Suppressor macrophage treated with lipopolysaccharide for 1 hour (primary cell): ENCODE data around the gene TRRAP.

Experiments used
- DNase-seq, 3 donors: peaks; one replicate each; pipeline ENCODE4 v3.0.0-alpha.2; 2020 to 2022

The TRRAP gene

DNA sequence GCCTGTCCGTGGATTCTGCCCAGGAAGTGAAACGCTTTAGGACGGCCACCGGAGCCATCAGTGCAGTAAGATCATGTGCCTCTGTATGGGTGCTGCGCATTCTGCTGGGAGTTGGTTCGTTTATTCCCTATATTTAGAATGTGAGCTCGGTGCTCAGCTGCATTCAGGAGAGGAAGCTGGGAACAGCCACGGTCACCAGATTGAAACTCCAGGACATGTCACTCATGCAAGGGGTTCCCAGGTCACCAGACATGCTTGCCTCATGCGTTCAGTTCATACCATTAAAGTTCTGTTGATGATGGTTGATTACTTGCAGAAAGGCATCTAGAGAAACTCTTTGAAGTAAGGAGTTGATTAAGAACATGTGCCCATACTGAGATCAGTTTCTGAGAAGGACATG lies 78.1 kb downstream of the TRRAP start:
- DNase-seq: no peak

DNA sequence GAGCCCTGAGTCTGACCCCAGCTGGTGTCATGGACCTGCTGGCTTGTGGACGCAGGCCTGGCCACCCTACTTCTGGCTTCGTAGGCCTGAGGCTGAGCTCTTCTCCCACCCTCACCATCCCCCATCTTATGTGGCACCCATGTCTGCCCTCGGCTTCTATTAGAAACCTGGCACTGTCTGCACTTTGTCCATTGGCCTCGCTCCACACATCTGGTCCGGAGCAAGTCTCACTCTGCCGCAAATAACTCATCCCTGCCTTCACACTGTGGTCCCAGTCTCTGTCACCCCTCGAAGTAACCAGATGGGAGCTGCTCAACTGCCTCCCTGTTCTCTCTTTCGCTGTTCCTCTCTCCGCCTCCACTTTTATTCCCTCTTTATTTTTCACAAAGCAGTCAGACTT lies 78.6 kb downstream of the TRRAP start:
- DNase-seq: no peak

DNA sequence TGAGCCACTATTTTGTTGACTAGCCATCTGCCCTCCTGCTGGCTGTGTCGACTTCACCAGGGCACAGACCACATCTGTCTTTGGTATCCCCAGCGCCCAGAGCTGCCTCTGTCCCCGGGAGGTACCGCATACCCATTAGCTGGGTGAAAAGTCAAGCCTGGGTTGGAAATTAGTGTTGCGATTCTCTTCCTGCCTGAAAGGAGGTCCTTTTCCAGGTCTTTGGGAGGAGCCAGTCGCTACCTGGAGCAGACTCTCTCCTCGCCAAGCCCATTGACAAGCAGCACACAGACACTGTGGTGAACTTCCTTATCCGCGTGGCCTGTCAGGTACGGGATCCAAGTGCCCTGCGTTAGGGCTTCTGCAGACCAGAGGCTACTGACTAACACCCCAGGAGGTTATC lies 79.4 kb downstream of the TRRAP start:
- DNase-seq: no peak

DNA sequence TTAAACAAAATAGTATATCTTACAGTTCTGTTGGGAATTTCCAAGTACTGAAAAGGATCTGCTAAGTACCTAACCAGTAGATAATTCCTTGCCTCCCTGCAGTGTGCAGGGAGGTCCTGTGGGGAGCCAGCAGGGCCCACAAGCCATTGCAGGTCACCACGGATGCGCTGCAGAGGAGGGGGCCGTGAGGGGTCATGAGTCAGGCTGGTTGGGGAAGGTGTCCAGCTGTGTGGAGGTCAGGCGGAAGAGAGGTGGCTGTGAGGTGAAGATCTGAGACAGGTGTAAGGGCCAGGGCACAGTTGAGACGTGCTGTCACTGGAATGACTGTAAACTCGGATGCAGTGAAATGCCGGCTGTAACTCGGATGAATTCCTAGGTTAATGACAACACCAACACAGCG lies 80.6 kb downstream of the TRRAP start:
- no peak for DNase-seq

DNA sequence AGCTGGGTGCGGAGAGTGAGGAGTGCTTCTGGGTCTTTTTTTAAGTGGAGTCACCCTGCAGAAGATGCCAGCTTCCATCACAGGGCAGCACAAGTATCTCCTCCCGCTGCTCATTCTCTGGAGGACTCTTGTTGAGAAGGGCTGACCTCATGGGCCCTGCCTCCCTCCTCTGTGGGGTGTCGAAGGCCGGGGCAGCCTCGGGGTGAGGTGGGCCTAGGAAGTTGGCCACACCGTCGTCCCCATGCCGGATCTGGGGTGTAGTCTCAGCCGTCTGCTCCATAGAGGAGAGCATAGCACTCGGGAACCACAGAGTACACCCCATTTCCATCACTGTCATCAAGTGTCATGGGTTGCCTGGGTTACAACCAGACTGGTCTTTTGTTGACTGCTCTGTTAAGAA lies 85.0 kb downstream of the TRRAP start:
- no peak for DNase-seq

DNA sequence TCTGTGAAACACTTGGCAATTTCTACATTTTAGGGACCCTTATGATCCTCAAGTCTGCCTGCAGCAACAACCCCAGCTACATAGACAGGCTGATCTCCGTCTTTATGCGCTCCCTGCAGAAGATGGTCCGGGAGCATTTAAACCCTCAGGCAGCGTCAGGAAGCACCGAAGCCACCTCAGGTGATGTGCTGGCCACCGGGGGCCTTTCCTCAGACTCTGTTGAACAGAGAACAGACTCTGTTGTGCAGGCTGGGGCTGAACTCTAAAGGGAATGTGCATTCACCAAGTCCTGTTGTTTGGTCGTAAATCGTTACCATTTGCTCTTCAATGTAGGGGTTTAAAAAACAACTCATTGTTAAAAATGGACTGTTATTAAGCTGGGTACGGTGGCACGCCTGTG lies 86.3 kb downstream of the TRRAP start:
- no peak for DNase-seq

DNA sequence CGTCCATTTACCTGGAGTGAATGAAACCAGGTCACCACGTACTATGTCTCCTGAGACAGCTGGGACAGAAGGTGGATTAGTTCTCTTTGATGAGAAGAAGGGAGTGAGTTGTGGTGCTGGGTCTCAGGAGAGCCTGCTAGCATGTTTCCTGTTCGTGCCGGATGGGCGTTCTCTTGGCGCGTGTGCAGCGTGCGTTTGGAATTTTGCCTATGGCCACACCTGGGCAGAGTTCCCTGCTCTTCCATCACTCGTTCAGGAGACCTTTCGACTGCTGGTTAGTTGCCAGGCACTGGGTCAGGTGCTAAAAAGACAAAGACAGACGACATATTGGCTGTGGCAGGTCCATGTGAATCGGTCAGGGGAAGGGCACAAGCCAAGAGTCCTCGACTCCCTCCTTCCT lies 90.3 kb downstream of the TRRAP start:
- no peak for DNase-seq

DNA sequence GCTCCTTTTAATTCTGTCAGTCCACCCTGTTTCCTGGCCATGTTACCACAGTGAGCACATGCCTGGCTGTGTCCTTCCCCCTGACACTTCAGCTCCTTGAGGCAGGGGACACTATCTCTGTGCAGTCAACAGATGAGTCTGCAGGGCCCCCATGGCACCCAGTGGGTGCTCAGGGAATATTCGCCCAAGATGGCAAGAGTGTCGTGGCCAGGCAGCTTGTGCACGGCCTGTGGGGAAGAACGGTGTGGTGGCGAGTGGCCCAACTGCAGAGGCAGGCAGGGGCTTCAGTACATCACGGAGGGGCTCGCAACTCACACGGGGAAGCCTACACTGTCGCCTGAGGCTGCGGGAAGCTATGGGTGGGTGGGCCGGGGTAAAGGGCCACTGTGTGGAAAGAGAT lies 91.1 kb downstream of the TRRAP start:
- no peak for DNase-seq

DNA sequence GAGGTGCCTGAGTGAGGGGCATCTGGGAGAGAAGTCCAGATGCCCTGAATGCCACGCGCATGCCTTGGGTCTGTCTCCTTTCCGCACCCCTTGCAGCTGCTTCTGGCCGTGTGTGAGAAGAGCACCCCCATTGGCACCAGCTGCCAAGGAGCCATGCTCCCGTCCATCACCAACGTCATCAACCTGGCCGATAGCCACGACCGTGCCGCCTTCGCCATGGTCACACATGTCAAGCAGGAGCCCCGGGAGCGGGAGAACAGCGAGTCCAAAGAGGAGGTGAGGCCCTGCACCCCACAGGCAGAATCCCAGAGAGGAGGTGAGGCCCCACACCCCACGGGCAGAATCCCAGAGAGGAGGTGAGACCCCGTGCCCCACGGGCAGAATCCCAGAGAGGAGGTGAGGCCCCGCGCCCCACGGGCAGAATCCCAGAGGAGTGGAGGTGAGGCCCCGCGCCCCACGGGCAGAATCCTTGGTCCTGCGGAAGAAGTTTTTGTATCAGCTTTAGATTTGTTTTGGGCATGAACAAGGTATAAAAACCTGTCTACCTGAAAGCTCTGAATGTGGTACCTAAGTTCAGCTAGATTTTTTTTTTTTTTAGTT lies 91.8 kb downstream of the TRRAP start:
- DNase-seq: no peak

DNA sequence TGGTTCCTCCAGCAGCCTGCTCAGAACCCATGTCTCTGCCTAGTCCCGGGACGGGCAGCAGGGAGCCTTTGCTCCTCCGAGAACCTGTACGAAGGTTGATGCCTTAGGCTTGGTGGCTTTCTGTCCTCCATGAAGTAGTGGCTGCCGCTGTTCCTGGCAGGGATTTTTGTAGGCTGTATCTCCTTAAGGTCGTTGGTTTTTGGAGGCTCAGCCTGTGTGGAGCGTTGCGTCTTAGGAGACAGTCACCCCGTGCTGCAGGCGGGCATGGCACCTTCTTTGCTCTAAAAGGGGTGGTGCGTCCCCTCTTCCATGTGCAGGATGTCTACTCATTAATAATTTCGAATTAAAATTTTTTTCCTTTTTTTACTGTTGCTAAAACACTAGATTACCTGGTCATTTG lies 92.5 kb downstream of the TRRAP start:
- no peak for DNase-seq

DNA sequence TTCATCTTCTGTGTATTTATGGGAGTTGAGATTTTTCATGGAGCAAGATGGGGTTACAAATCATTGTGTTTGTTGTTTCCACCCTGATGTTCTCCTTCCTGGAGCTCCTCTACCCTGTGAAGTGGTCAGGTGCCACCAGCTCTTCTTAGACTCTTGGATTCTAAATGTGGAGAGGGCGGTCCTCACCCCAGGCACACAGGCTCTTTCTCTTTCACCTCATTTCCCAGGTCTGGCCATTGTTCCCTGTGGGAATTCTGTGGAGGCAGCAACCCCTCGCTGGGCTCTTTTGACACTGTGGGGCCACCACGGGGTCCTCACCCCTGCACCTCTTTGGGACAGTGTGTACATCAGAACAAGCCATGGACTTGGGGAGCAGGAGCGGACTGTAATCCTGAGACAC lies 95.9 kb downstream of the TRRAP start:
- DNase-seq: no peak

DNA sequence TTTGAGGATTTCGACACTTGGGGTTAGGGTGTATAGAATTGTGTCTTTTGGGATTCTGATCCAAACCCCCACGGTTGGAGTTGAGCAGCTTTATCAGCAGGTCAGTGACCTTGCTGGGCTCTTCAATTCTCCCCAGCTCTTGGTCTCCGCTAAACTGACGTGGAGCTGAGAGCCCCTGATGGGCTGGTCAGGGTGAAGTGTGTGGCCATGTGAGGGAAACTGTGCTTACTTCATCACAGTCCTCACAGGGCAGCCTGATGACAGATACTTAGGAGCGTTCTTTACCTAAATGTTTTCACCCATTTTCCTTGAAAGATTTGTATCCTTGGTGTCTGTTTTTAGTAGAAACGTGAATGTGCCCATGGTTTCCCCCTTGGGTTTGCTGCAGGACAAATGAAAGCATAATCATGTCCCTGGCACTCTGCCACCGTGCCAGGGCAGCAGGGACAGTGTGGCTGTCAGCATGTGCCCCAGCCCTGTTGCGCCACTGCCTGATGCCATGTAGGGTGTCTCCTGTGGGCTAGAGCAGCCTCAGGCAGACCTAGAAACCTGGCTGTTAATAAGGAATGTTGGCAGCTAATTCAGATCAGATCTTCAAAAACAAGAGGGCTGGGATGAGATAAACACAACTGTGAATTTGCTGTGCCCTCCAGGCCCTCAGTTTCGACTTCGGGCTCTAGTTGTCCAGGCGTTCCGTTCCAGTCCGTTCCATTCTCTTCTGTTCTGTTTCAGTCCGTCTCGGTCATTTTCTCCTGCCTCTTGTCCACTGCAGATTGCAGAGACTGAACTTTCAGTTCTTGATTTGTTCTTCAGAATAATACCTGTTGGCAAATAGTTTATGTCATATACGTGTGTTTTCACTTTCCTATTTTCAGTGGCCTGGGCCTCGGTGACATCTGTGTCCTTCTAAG lies 96.8 kb downstream of the TRRAP start:
- no peak for DNase-seq

DNA sequence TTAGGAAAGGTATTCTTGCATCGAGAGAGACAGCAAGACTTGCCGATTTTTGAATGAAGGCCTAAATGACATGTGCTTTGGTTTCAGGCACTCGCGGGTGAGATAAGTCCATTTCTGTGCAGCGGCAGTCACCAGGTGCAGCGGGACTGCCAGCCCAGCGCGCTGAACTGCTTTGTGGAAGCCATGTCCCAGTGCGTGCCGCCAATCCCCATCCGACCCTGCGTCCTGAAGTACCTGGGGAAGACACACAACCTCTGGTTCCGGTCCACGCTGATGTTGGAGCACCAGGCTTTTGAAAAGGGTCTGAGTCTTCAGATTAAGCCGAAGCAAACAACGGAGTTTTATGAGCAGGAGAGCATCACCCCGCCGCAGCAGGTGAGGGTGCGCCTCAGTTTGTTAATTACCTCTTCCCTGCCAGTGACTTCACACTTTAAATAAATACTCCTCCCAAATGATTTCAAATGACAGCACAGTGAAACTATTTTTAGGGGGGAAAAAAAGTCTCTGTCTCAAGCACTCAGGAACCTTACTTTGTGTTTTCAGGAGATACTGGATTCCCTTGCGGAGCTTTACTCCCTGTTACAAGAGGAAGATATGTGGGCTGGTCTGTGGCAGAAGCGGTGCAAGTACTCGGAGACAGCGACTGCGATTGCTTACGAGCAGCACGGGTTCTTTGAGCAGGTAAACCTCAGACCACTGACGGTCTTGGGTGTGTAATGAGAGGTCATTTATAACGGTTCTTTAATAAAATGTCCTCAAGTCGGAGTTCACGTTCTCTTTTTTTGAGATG lies 98.3 kb downstream of the TRRAP start:
- no peak for DNase-seq

DNA sequence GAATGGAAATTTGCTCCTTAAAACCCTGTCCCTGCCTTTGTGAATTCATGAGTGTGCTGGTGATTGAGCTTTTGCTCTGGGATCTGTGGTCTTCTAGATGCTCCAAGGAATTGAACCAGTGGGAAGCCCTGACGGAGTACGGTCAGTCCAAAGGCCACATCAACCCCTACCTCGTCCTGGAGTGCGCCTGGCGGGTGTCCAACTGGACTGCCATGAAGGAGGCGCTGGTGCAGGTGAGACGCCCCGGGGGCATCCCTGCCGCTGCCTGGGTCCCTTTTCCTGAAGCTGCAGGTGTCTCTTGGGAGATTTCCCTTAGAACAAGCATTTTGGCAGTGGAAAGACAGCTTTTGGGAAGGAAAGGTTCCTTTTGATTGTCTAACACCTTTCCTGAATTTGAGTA lies 100.3 kb downstream of the TRRAP start:
- DNase-seq: no peak

DNA sequence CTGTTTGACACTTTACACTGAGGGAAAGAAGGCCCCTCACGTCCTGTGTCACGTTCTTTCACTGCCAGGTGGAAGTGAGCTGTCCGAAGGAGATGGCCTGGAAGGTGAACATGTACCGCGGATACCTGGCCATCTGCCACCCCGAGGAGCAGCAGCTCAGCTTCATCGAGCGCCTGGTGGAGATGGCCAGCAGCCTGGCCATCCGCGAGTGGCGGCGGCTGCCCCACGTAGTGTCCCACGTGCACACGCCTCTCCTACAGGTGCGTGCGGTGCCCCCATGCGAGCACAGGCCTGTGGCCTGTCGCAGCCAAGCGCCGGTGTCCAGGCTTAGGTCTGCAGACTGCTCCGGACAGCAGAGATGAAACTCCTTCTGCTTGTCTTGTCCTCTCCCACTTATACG lies 103.4 kb downstream of the TRRAP start:
- DNase-seq: no peak

DNA sequence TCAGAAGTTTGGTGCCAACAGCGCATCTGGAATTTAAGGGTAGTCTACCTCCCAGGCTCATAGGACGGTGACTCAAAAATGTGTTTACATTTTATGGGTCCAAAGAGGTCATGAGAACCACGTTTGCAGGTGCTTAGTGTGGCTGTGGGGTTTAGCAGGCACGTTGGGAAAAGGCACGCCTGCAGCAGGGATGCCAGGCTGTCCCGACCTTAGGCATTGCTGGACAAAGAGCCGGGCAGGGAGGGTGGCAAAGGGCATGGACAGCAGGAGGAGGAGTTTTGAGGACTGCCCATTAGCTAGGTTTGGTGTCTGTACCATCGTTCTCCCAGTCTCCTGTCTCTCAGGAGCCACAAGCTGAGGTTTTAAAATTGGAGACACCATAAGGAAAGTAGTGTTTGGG lies 104.4 kb downstream of the TRRAP start:
- DNase-seq: no peak

DNA sequence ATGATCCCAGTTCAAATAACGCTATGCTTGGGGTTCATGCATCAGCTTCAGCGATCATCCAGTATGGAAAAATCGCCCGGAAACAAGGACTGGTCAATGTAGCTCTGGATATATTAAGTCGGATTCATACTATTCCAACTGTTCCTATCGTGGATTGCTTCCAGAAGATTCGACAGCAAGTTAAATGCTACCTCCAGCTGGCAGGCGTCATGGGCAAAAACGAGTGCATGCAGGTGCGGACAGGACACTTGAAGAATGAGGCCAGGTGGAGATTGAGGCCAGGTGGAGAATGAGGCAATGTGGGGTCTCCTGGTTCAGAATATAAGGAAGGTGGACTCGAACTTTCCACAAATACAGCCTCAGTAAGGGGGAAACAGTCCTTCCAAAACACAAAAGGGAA lies 105.8 kb downstream of the TRRAP start:
- no peak for DNase-seq

DNA sequence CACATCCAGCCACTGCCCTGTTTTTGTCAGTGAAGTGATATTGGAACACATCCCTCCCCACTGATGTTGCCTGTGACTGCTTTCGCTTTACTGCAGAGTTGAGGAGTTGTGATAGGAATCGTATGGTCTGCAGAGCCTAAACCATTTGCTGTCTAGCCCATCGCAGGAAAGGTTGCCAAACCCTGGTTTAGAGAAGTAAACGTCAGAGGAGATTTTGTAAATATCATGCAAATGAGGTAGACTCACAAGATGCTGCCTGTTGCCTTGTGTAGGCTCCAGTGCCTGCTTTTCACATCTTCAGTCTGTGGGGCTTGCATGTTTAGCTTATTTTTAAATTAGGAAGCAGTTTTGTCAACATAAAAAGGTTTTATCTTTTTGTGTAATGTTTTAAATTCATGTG lies 107.1 kb downstream of the TRRAP start:
- DNase-seq: no peak

DNA sequence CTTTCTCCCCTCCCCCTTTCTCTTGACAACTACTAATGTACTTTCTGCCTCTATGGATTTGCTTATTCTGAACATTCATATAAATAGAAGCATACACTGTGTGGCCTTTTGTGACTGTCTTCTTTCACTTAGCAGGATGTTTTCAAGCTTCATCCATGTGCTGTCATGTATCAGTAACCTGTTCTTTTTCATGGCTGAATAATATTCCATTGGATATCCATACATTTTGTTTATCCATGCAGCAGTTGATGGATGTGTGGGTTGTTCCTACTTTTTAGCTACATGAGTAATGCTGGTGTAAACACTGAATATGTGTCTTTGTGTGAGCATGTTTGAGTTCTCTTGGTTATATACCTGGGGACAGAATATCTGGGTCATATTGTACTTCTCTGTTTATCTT lies 107.6 kb downstream of the TRRAP start:
- no peak for DNase-seq

DNA sequence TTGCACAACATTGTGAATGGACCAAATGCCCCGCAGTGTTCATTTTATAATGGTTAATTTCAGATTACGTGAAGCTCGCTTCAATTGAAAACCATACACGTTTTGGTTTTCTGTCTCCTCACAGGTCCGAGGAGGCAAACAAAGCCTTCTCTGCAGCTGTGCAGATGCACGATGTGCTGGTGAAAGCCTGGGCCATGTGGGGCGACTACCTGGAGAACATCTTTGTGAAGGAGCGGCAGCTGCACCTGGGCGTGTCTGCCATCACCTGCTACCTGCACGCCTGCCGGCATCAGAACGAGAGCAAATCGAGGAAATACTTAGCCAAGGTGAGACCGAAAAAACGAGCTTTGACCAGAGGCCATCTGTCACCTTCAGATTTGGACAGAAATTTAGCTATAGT lies 110.3 kb downstream of the TRRAP start:
- no peak for DNase-seq

DNA sequence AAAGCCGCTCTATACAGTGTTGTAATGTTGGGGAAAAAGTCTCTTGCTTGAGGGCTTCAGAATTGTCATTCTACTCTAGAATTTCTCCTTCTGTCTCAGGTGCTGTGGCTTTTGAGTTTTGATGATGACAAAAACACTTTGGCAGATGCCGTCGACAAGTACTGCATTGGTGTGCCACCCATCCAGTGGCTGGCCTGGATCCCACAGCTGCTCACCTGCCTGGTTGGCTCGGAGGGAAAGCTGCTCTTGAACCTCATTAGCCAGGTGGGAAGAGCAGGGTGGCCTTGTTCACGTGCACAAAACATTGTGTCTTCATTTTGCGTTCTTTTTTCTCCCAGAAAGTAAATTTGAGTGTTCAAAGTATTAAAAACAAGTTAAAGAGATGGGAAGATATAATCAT lies 112.0 kb downstream of the TRRAP start:
- no peak for DNase-seq

DNA sequence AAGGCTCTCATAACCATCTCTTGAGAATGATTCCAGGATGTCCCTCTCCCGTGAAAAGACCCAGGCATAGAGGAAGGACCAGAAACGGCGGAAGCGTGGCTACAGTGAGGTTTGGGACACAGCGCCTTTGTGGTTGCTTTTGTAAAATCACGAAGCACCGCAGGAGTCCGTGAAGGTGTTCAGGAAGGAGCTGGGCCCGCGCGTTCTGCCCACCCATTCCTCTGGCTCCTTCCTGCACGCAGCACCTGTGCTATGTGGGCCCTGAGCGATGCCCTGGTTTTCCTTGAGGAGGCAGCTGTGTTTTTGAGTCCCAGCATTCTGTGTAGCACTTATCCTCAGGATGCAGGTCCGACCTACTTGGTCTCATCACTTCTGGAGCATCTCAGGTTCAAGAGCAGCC lies 112.8 kb downstream of the TRRAP start:
- no peak for DNase-seq

DNA sequence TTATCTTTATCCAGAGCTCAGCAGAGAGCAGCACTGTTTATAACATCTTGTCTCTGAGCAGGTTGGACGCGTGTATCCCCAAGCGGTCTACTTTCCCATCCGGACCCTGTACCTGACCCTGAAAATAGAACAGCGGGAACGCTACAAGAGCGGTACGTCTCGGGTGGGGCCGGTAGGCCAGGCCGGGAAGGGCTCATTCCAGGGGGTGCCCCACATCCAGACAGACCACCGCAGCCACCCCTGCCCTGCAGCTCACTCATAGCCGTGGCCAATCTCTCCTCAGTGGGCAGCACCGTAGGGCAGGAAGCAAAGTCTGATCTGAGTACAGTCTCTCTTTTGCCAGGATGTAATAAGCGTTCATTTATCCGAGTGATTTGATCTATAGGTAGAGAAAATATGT lies 113.7 kb downstream of the TRRAP start:
- no peak for DNase-seq
